DMS 273 treated with DMSO at 0.1 percent for 48 hours (cell line): ENCODE data around the gene EMC6.

Source experiments
- DNase-seq: peaks from one replicate; lab custom pipeline; 2025; lab: John Stamatoyannopoulos, UW

EMC6 gene

GRCh38 chr17:3710951-3711383 lies 42.4 kb downstream of the EMC6 start:
- DNase-seq: no peak

- DNase-seq: no peak
These were observed 44.3 kb downstream of the EMC6 start for GRCh38 chr17:3712811-3713463.

GRCh38 chr17:3715296-3715695 lies 46.7 kb downstream of the EMC6 start:
- no peak for DNase-seq

GRCh38 chr17:3718201-3718600 lies 49.6 kb downstream of the EMC6 start:
- DNase-seq: no peak

- no peak for DNase-seq
These were observed 50.7 kb downstream of the EMC6 start for GRCh38 chr17:3719265-3719664.
